ENCODE measurements around the gene MGAT4B.

The MGAT4B gene

GRCh38 chr5:179834120-179834519 is 27.5 kb upstream of the MGAT4B start:
- Histone ChIP-seq H3K4me3 (ENCODE audit: low read depth, low read length) (no peak overlapping the region), H3K27me3 (replicated peaks) (no peaks in the 10 kb centered on the region), H3K36me3 (replicated peaks) (peaks cover 88% of the 10 kb centered on the region), H3K27ac (no peak overlapping the region)
- DNase-seq: no peak
- in situ Hi-C loops (cut with HindIII; ENCODE audit: low pct_ligation_motif_present, low sequenced_read_pairs): no loop called here
- no peak for TF ChIP-seq CTCF (IDR thresholded peaks at IDR 0.05; ENCODE audit: low read depth, low read length, missing control alignments)

DNA sequence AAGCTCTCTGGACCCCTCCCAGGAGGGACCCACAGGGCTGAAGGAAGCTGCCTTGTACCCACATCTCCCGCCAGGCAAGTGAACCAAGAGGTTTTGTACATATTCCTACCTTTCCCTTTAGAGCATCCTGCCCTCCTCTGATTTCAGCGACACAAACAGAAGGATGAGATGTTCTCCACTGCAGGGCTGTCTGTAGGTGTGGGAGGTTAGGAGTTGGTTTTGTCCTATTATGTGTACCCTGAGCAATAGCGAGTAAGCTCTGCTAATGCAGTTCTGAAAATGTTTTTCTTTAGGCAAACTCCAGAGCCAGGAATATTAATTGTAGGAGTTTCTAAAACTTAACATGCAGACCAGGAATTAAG is 27.0 kb upstream of the MGAT4B start:
- TF ChIP-seq CTCF (IDR thresholded peaks at IDR 0.05; ENCODE audit: low read depth, low read length, missing control alignments): no peak
- Histone ChIP-seq H3K4me3 (ENCODE audit: low read depth, low read length) (no peak overlapping the region), H3K27ac (no peak overlapping the region), H3K36me3 (replicated peaks) (peaks cover 90% of the 10 kb centered on the region), H3K27me3 (replicated peaks) (no peaks in the 10 kb centered on the region)
- DNase-seq: no peak
- in situ Hi-C loops (cut with HindIII; ENCODE audit: low pct_ligation_motif_present, low sequenced_read_pairs): no loop called here

DNA sequence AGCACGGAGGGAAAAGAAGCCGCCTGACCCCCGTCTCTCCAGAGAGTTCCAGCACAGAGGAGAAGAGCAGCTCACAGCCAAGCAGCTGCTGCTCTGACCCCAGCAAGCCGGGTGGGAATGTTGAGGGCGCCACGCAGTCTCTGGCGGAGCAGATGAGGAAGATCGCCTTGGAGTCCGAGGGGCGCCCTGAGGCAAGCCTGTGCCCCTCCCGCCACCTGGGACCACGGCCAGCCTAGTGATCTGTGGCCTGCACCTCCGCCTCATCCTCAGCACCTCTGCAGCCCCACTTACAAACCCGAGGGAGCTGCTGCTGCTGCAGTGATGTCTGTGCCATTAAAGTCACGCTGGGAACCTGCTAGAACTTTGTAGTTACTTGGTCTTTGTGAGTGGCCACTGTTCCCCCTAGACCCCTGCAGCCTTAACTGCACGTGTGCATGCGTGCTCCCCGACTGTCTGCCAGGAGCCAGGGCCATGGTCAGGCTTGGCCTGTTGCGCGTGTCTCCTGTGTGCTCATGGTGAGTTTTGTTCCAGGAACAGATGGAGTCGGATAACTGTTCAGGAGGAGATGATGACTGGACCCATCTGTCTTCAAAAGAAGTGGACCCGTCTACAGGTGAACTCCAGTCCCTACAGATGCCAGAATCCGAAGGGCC is 26.5 kb upstream of the MGAT4B start:
- Histone ChIP-seq H3K4me3 (ENCODE audit: low read depth, low read length) (no peak overlapping the region), H3K36me3 (replicated peaks) (peaks cover 90% of the 10 kb centered on the region), H3K27me3 (replicated peaks) (no peaks in the 10 kb centered on the region), H3K27ac (no peak overlapping the region)
- no peak for DNase-seq
- no peak for TF ChIP-seq CTCF (IDR thresholded peaks at IDR 0.05; ENCODE audit: low read depth, low read length, missing control alignments)
- in situ Hi-C loops (cut with HindIII; ENCODE audit: low pct_ligation_motif_present, low sequenced_read_pairs): no loop called here

DNA sequence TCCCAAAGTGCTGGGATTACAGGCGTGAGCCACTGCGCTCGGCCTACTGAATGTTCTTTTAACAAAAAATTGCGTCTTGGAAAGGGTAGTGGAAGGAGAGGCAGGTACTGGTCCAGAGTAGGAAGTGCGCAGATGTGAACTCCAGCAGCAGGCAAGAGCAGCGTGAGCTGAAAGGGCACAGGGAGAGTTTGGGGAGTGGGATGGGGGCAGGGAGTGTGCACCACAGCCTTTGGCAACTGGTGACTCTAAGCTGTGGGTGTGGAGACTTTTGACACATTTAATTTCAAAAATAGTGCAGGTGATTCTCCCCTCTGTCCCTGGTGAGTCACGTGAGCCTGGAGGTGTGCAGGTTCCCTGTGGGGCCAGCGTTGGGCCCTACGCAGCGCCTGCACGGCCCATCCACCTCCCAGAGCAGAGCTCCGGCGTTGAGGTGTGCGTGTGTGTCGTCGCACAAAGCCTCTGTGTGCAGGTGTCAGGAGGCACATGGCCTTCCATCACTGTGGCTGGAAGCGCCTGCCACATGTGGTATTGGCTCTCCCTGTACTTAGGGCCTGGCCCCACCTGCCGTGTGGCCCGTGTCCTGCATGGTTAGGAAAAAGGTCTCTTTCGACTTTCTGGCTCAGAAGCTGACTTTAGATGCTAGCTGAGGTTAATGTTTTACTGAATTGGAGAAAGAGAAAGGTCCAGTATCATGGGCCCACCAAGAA is 25.5 kb upstream of the MGAT4B start:
- in situ Hi-C loops (cut with HindIII; ENCODE audit: low pct_ligation_motif_present, low sequenced_read_pairs): no loop called here
- Histone ChIP-seq H3K27me3 (replicated peaks) (no peaks in the 10 kb centered on the region), H3K36me3 (replicated peaks) (peaks cover 90% of the 10 kb centered on the region), H3K4me3 (ENCODE audit: low read depth, low read length) (no peak overlapping the region), H3K27ac (no peak overlapping the region)
- TF ChIP-seq CTCF (IDR thresholded peaks at IDR 0.05; ENCODE audit: low read depth, low read length, missing control alignments): no peak
- no peak for DNase-seq

- no peak for DNase-seq
- Histone ChIP-seq H3K27me3 (replicated peaks) (no peaks in the 10 kb centered on the region), H3K27ac (no peak overlapping the region), H3K36me3 (replicated peaks) (peaks cover 90% of the 10 kb centered on the region), H3K4me3 (ENCODE audit: low read depth, low read length) (no peak overlapping the region)
- TF ChIP-seq CTCF (IDR thresholded peaks at IDR 0.05; ENCODE audit: low read depth, low read length, missing control alignments): no peak
- in situ Hi-C loops (cut with HindIII; ENCODE audit: low pct_ligation_motif_present, low sequenced_read_pairs): no loop called here
Measured at GRCh38 chr5:179830818-179831468, 24.3 kb upstream of the MGAT4B start.
